ENCODE data around the gene SPRY2.

- TF ChIP-seq, protein P1, sequence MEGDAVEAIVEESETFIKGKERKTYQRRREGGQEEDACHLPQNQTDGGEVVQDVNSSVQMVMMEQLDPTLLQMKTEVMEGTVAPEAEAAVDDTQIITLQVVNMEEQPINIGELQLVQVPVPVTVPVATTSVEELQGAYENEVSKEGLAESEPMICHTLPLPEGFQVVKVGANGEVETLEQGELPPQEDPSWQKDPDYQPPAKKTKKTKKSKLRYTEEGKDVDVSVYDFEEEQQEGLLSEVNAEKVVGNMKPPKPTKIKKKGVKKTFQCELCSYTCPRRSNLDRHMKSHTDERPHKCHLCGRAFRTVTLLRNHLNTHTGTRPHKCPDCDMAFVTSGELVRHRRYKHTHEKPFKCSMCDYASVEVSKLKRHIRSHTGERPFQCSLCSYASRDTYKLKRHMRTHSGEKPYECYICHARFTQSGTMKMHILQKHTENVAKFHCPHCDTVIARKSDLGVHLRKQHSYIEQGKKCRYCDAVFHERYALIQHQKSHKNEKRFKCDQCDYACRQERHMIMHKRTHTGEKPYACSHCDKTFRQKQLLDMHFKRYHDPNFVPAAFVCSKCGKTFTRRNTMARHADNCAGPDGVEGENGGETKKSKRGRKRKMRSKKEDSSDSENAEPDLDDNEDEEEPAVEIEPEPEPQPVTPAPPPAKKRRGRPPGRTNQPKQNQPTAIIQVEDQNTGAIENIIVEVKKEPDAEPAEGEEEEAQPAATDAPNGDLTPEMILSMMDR (IDR thresholded peaks at IDR 0.05) = no peak
- TF ChIP-seq POLR2A (IDR thresholded peaks at IDR 0.05) = no peak
Measured at GRCh38 chr13:80374901-80375300, 34.0 kb upstream of the SPRY2 start.
